Glomerular endothelial cell (primary cell): ENCODE results near the gene HIVEP3. TPM values are rescaled to one million over a fixed set of nuclear protein-coding genes. Genes with fewer than 3 reads are reported as not detected.

Source experiments
- DNase-seq: peaks from one replicate; pipeline ENCODE4 v3.0.0-alpha.2; 2011; ENCODE audit warnings: low read depth, low spot score; ENCODE audit errors: extremely low read depth
- total RNA-seq: library from RNA; depleted of rRNA; stranded (reverse); fragments of >200 nt; gene quantifications from 2 replicates; pipeline ENCODE4 v1.2.3, GENCODE V29; 2015

Gene HIVEP3
- total RNA-seq, 1 donor from 2014 or later = 7.6 TPM

DNA sequence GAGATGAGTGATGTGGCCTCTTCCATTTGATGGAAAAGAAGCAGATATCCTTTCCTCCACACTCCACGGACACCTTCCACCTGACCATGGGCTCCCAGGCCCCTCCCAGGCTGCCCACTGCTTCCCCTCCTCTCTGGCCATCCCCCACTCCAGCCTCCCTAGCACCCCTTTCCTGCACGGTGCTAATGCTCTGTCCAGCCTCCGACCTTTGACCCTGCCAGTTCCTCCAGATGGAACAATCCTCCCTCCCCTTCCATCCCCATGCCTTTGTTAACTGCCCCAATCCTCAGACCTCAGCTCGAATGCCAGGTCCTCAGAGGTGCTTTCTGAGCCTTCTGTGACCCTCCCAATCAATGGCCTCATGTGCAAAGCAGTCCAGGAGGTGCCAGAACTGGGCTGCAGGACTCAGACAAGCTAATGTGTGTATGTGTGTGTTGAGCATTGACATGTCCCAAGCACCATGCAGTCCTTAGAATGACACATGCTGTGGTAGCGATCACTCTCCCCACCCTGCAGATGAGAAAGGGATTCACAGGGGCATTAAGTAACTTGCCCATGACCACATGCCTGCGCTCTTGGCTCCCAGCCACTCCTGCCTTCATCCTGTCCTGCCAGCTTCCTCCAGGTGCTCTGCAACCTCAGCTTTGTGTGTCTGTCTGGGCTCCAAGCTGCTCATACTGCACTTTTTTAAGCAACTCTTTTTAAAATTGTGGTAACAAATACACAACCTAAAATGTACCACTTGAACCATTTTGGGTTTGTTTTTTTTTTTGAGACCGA lies 370.8 kb downstream of the HIVEP3 start:
- no peak for DNase-seq

DNA sequence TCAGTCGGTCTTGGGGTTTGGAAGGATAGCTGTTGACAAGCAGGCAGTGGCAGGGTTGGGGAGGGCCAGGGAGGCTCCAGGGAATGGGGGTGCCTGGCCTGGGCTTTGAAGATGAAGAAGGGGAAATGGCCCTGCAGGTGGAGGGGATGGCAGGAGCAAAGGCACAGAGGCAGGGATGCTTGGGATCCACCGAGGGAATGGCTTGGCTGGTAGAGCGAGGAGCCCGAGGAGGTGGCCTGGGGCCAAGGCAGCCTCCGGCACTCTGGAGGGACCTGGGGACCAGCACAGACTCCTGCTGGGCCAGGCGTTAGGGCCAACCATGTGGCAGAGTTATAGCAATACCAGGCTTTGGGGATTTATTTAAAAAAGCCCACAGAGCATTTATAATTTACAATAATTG lies 371.4 kb downstream of the HIVEP3 start:
- no peak for DNase-seq

DNA sequence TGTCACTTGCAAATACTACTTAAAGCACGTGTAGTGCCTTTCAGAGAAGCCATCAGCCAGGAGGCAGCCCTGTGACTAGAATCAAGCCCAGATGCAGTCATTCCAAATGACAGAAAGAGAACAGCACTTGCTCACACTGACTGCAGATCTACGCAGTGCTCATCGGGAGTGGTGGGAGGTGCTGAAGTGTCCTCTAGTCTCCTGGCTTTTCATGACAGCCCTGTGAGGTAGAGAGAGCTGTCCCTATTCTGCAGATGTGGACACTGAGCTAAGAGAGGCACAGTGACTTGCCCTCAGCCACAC lies 371.9 kb downstream of the HIVEP3 start:
- DNase-seq = no peak

DNA sequence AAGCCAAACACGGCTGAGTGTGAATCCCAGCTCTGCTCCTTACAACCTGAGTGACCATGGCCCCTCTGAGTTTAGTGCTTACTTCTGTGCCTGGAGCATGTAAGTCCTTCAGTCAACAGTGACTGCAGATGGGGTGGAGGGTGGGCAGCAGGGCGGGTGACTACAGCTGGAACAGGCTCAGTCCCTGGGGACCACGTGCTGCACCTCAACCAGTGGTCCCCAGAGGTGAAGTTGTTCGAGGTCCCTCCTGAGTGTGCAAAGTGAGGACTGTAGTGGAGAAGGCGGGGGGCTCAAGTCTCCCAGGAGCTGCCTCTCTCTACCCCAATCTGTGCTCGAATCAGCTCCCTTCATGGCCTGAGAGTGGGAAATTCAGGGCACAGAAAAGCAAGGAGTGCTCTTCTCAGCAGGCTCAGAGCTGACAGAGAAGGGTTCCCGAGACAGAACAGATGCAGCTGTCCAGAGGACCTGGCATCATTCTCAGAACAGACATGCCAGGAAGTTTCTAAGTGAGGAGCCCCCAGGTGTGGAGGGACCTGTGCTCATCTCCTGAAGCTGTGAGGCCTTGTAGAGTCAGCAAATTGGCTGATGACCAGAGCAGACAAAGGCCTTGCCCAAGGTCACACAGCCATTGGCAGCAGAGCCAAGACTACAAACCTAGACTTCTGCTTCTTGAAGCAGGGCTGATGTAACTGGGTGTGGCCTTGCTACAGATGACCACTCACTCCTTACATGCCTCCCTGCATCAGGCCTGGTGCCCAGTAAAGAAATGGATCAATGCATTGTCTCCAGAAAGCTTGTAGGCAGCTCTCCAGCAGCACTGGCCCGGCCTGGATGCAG lies 372.5 kb downstream of the HIVEP3 start:
- DNase-seq = no peak

DNA sequence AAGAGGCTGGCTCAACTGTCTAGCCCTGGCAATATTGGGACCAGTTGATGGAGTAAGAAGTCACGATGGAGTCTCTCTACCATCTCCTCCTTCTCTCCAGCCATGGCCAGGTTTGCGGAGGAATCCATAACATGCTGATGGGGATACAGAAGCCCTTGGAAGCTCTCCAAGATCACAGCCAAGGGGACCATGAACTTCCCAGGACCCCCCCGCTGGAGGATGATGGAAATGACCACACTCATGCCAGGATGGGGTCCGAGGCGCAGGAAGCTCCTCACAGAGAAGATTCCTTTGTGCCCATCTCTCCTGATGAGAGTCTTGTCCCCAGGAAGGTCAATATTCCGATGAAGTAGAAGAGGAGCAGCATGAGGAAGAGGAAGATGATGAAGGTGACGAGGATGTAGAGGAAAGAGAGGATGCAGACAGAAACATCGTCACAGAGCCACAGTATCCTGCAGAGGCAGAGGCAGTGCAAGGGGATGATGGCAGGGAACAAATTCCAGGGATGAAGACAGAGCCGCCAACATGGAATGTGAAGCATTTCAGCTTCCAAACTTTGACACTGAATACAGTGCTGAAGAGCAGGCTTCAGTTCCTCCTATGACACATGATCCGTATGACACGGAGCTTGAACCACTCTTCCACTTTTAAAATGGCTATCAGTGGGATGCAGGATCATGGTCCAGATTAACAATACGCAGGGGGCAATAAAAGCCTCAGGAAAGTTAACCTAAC lies 376.4 kb downstream of the HIVEP3 start:
- no peak for DNase-seq

DNA sequence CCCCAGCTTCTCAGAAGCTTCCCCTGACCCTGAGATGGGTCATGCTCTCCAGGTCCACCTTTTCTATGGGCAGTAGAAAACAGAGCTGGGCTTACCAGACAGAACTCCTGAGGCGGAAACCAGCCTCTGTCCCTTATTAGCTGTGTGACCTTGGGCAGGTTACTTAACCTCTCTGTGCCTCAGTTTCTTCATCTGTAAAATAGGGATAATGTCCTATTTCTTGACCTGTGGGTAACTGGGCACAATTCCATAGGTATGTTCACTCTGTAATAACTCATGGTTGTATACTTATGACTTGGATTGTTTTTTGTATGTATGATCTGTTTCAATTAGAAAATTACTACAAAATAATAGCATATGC lies 377.1 kb downstream of the HIVEP3 start:
- no peak for DNase-seq

DNA sequence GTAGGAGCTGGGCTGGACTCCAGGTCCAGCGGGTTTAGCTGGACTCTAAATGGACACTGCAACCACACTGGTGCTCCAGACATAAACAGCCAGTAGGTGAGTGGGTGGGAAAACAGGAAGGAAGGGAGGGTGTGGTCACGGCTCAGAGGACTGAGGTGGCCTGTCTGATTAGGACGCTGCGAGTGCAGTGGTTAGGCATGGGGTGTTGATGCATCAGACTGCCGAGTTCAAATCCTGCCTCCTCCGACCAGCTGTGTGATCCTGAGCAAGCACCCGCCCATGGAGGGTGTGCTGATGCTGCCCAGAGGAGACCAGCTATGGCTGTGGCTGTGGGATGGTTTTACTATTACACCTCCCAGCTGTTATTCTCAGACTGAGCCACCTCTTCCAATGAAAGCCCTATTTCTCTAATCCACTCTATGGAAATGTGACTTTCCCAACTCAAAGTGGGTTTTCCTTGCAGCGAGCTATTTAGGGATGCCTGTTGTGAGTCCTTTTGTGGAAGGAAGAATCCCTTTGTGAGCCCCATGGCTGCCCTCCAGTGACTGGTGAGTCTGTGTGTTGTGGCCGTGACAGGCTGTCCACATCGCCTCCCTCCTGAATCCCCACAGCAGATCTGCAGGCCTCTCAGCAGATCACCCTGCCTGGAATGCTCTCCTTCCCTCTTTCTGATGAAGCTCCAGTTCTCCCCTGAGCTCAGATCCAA lies 377.7 kb downstream of the HIVEP3 start:
- no peak for DNase-seq

DNA sequence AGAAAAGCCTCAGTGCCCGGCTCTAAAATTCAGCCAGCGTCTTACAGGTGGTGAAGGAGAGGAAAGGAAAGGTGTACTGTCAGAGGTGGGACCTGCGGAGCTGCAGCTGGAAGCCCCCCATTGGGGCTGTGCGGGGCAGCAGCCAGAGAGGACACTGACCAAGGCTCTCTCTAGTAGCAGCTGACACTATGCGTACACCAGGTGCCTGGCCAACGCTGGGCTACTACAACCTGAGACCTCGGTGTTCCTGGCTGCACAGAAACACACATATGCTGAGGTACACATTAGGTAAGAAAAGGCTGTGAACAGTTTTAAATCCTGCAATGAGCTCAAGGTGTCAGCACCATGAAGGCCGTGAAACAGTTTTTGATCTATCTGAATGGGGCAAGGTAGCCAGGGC lies 378.7 kb downstream of the HIVEP3 start:
- DNase-seq = no peak

DNA sequence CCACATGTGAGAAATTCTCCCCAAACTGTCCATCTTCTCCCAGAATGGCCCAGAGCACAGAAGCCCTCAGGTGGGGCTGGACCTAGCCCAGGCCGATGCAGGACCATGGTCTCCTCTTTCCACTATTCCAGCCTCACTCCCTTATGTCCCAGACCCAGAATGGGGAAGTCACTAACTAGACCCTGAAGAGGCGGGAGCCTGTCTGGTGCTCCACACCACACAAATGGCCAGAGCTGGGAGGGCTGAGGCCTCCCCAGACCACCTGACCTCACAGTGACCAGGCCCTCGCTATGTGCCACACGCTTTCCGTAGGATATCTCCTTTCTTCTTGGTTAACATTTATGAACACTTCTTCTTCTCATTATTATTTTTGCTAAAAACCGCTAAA lies 379.3 kb downstream of the HIVEP3 start:
- DNase-seq = no peak

DNA sequence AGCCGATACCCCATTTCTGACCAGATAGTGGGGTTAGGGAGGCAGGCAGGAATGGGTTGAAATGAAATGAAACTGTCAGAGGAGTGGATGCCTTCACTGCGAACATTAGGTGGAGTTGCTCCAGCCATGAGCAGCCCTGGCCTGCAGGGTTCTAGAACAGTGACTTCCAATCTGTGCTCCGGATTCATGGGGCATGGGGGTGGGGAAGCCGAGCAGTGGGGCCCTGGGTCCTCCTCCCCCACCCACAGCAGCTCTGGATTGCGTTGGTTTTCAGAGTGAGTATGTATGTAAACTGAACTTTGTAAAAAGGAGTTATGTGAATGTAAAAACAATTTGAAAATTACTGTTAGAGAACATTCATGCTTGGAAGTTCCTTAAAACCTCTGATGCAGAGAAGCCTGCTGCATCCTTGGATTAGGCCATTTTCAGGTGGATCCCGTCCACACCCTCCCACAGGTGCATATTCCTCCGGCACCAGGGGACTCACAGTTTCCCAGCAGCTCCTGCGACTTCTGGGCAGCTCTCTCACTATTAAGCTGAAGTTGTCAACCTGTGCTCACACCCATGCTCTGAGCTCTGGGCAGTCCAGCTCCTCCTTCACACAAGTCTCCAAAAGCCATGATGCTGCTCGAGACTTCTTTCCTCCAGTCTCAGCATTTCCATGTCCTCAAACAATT lies 379.8 kb downstream of the HIVEP3 start:
- DNase-seq = no peak

DNA sequence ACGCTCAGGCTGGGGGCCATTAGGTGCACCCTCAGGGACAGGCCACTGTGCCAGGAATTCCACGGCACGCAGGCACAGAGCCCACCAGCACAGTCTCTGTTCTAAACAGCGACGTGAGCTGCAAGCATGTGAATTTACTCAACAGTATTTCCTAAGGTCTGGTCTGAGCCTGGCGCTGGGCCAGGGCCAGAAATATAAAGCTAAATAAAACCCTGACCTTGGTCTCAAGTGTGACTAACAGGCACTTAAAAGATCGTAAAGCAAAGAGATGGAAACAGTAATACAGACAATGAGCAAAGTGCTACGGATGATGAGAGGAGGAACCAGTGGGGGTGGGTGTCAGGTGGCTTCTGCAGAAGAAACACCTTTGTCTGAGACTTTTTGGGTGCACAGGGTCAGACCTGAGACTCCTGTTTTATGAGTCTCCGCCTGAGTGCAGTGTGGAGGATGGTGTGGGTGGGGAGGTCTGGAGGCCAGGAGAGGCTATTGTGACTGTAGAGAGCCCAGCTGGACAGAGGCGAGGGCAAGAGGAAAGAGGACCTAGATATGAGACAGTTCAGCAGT lies 380.9 kb downstream of the HIVEP3 start:
- DNase-seq = peak; percentile 22

DNA sequence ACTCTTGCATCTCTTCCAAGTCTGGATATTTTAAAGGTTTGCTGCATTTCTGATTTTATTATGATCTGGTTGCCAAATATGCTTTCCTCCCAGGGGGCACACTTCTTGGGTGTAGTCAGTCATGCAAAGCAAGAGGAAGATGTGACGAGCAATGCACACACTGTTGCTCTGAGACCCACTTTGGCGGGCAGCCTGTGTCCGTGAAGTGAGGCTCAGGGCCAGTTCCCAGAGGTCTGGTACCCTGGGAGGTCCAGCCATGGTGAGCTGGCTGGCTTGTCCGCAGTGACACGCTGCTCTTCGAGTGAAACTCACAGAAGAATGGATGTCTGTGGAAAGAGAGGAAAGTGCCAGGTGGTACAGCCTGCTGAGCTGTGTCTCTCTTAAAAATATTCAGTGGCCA lies 381.5 kb downstream of the HIVEP3 start:
- DNase-seq = no peak

DNA sequence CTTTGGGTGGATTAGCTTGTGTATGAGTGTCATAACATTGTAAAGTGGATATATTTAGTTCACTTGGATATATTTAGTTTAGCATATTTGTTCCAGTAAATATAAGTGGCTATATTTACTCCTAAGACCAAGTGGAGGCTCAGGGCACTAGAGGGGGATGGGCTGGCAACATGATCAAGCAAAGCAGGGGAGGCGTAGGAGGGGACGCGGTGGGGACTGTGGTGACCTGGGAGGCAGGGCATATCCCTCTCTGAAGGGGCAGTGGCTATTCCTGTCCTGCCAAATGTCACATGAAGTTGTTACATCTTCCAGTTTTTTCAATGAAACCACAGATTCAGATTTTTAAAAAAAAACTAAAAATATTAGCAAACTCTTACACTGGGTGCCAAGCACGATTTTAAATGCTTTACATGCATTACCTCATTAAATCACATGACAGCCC lies 382.3 kb downstream of the HIVEP3 start:
- no peak for DNase-seq

DNA sequence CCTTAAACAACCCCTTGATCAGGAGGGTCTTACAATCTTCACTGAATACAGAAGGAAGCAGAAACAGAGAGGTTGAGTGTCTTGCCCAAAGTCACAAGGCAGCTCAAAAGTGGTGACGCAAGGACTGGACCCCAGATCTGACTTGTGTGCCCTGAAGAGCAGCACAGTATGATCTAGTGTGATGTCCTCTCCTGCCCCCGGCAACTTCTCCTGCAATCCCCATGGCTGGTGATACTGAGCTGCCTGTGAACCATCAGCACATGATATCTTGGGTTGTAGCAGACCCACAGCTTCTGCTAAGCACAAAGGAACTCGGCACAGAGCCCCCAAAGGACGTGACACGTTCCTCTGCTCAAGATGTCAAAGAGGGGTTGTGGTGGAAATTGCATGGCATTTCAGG lies 383.0 kb downstream of the HIVEP3 start:
- DNase-seq = no peak

DNA sequence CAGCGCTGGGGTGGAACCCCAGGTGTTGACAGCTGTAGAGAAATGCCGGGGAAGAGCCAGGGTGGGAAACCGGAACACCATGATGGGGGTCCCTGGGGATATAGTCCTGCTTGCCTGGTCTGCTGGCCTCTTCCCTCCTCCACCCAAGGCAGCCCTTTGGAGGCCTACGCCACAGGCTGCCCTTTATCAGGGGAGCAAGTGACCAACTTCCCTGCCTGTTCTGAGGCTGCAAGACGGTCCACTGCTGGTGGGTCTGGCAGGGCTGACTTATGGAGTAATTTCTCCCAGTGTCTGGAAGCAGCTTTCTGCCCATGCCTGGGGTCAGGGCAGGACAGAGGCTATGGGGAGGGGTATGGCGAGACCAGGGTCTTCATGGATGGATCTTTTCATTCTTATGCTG lies 383.4 kb downstream of the HIVEP3 start:
- no peak for DNase-seq

DNA sequence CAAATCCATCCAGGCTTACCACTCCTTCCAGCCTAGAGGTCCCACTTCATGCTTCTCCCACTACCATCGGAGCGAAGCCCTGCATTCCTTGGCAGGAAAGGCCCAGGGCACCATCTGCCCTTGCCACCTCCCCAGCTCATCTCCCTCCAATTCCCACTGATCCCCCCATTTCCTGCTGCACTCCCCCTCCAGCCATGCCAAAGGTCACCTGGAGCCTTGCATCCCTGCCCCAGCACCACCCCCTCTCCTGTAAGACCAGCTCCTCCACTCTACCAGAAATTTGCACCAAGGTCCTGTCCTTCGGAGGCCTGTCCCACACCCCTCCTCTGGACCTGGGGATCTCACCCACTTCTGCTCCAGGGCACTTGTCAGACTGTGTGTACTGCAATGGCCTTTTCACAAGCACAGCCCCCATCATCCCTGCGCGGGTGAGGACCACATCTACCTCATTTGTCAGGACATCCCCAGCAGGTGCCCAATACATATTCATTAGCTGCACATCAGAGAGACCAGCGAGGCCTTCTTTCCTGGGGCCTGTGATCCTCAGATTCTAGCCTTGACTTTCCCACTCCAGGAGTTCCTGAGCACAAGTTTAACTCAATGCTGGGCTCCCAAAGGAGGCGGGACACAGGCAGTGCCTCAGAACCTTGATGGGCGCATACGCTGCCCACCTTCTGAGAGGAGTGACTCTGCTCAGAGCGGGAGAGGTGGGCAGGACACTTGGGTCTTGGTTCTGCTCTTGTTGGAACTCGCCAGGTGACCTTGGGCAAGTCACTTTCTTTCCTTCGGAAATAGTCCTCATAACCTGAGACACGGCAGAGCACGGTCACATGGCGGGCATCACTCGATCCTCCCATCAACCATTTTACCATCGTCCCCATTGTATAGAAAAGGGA lies 384.3 kb downstream of the HIVEP3 start:
- no peak for DNase-seq

DNA sequence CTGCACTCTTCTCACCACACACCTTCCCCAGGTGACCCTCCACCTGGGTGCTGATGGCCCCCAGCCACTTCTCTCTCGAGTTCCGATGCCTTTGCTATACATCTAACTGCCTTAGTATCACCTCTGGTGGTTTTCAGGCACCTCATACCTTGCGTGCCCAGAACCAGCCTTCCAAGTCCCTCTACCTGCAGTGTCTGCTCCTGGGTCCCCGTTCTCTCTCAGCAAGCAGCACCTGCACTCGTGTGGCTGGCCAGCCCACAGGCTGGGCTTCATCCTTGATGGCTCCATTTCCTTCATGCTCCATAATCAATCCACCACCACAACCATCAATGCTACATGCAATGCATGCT lies 385.0 kb downstream of the HIVEP3 start:
- no peak for DNase-seq

DNA sequence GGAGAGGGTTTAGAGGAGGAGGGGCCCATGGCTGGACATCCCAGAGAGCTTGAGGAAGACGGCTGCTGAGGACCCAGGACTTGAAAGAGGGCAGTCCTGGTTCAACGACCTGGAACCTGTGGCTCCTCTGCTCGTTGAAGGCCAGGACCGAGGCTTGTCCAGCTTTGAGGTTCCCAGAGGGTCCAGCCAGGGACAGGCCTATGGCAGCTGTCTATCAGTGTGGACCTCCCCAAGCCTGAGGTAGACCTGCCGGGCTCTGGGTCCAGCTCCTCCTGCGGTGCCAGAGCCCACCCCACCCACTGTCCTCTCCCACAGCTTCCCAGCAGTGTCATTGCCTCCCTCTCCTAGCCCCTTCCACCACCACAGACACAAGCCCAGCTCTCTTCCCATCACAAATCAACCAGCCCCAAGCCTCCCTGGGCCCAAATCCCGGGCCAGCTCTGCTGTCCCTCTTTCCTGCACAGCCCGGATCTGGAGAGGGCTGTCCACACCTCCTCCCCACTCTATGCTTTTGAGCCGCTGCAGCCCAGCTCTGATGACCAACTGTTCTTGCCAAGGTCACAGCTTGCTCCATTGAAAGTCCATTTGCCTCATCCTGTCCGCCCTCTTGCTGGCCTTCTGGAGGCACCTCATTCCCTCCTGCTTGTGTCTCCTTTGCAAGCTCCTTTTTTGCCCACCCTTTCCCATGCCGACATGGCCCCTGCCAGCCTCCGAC lies 385.5 kb downstream of the HIVEP3 start:
- no peak for DNase-seq
